ENCODE data around the gene WBP4.
A peak's percentile ranks its signal among the peaks of the same experiment; 100 is the strongest.

Gene WBP4

DNA sequence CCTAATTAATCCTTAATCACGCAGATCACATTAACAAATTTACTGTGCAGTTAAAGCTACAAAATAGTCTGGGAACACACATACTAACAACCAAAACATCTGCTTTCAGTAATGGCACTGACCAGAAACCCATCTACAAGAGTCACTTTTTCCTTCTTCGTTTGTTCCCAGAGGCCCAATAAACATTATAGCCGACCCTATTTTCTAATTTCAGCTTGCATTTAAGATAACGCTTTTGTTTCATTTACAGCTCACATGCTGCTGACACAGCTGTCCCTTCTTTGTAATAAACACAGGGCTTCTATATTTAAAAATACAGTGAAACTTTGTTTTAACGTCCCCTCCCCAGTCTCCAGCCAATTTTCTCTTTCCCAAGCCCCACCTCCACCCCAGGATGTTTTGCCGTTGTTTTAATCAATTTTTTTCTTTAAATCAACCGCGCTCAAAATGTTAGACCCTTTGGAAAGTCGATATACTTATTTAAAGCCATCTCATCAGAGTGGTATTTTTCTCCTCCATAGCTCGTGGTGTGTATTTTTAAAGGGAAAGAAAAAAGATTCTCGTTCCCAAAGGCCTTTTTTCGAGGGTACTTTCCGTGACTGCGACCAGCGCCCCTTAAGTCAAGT lies 1.7 kb upstream of the WBP4 start:
- H3K27me3 ChIP-seq = no peaks in the 10 kb centered on the region
- H3K4me1 ChIP-seq = peaks cover 41 to 63% (median 58%) of the 10 kb centered on the region in 10 experiments
- peaks cover 0 to 43% (median 21%) of the 10 kb centered on the region in 11 experiments; a peak in 15 of 22 replicates for H3K36me3 ChIP-seq
- peak overlapping the region; percentile 83 to 98 (median 95) for H3K4me2 ChIP-seq
- H3K9ac ChIP-seq = peak overlapping the region; percentile 90 to 98 (median 96)
- TF ChIP-seq Cebpa-rat (IDR thresholded peaks at IDR 0.05) = no peak
- peaks cover 8 to 55% (median 45%) of the 10 kb centered on the region in 11 experiments; a peak in 21 of 22 replicates for H4K20me1 ChIP-seq
- H3K4me3 ChIP-seq = peak overlapping the region; percentile 77 to 89 (median 84)
- H3K9me3 ChIP-seq (replicated peaks in 1 of 11) = no peaks in the 10 kb centered on the region
- H3K27ac ChIP-seq = peak overlapping the region; percentile 87 to 98 (median 96)

GRCh38 chr13:41060082-41060723 lies 1.1 kb upstream of the WBP4 start:
- Histone ChIP-seq H3K4me3 (peak overlapping the region; percentile 77 to 89 (median 84)), H3K27ac (peak overlapping the region; percentile 87 to 98 (median 96)), H3K4me2 (peak overlapping the region; percentile 83 to 98 (median 95)), H3K4me1 (peaks cover 35 to 61% (median 52%) of the 10 kb centered on the region in 10 experiments), H3K36me3 (peaks cover 3 to 45% (median 24%) of the 10 kb centered on the region in 11 experiments; a peak in 19 of 22 replicates), H3K9ac (peak overlapping the region; percentile 90 to 98 (median 96)), H4K20me1 (peaks cover 8 to 48% (median 38%) of the 10 kb centered on the region in 11 experiments; a peak in 21 of 22 replicates), H3K27me3 (no peaks in the 10 kb centered on the region), H3K9me3 (replicated peaks in 1 of 11) (no peaks in the 10 kb centered on the region)
- no peak for TF ChIP-seq Cebpa-rat (IDR thresholded peaks at IDR 0.05)

- no peaks in the 10 kb centered on the region for H3K27me3 ChIP-seq
- no peaks in the 10 kb centered on the region for H3K9me3 ChIP-seq (replicated peaks in 1 of 11)
- H3K4me2 ChIP-seq = peak overlapping the region; percentile 19 to 98 (median 94)
- H4K20me1 ChIP-seq = peaks cover 8 to 43% (median 34%) of the 10 kb centered on the region in 11 experiments; a peak in 21 of 22 replicates
- peak overlapping the region; percentile 90 to 98 (median 96) for H3K9ac ChIP-seq
- peak overlapping the region; percentile 77 to 89 (median 84) for H3K4me3 ChIP-seq
- H3K36me3 ChIP-seq = peaks cover 8 to 50% (median 29%) of the 10 kb centered on the region in 11 experiments; a peak in 21 of 22 replicates
- TF ChIP-seq Cebpa-rat (IDR thresholded peaks at IDR 0.05) = no peak
- peak overlapping the region; percentile 87 to 98 (median 96) for H3K27ac ChIP-seq
- peaks cover 30 to 56% (median 47%) of the 10 kb centered on the region in 10 experiments for H3K4me1 ChIP-seq
These were observed 610 bp upstream of the WBP4 start for GRCh38 chr13:41060724-41061074.

GRCh38 chr13:41061914-41062837 lies 867 bp downstream of the WBP4 start:
- peaks cover 16 to 41% (median 33%) of the 10 kb centered on the region in 10 experiments for H3K4me1 ChIP-seq
- peak overlapping the region; percentile 72 to 97 (median 92) for H3K4me2 ChIP-seq
- no peaks in the 10 kb centered on the region for H3K9me3 ChIP-seq (replicated peaks in 1 of 11)
- peak overlapping the region; percentile 87 to 98 (median 96) for H3K27ac ChIP-seq
- peaks cover 23 to 58% (median 41%) of the 10 kb centered on the region in 11 experiments for H3K36me3 ChIP-seq
- H3K27me3 ChIP-seq = no peaks in the 10 kb centered on the region
- peak overlapping the region; percentile 77 to 89 (median 84) for H3K4me3 ChIP-seq
- TF ChIP-seq Cebpa-rat (IDR thresholded peaks at IDR 0.05) = peak in 8 of 11 experiments; percentile 21 to 56 (median 40); a peak in 6 of 22 replicates
- peak overlapping the region; percentile 90 to 98 (median 96) for H3K9ac ChIP-seq
- peaks cover 6 to 29% (median 22%) of the 10 kb centered on the region in 11 experiments; a peak in 20 of 22 replicates for H4K20me1 ChIP-seq

- Histone ChIP-seq H3K4me2 (peak overlapping the region in 1 of 11 experiments; percentile 95; a peak in 3 of 22 replicates), H3K4me3 (no peak overlapping the region), H4K20me1 (peaks cover 0 to 15% (median 3%) of the 10 kb centered on the region in 11 experiments; a peak in 8 of 22 replicates), H3K9me3 (replicated peaks in 1 of 11) (no peaks in the 10 kb centered on the region), H3K4me1 (peaks cover 10 to 28% (median 19%) of the 10 kb centered on the region in 10 experiments; a peak in 18 of 20 replicates), H3K9ac (no peak overlapping the region), H3K27me3 (no peaks in the 10 kb centered on the region), H3K36me3 (peaks cover 44 to 65% (median 50%) of the 10 kb centered on the region in 11 experiments), H3K27ac (no peak overlapping the region)
- TF ChIP-seq Cebpa-rat (IDR thresholded peaks at IDR 0.05) = no peak
These were observed 3.2 kb downstream of the WBP4 start for GRCh38 chr13:41064493-41064892.

GRCh38 chr13:41065078-41065477 lies 3.8 kb downstream of the WBP4 start:
- Histone ChIP-seq H3K4me3 (no peak overlapping the region), H3K27ac (no peak overlapping the region), H3K9ac (no peak overlapping the region), H3K27me3 (no peaks in the 10 kb centered on the region), H4K20me1 (peaks cover 0 to 15% (median 0%) of the 10 kb centered on the region in 11 experiments; a peak in 4 of 22 replicates), H3K4me2 (no peak overlapping the region), H3K9me3 (replicated peaks in 1 of 11) (no peaks in the 10 kb centered on the region), H3K36me3 (peaks cover 50 to 71% (median 55%) of the 10 kb centered on the region in 11 experiments), H3K4me1 (peaks cover 10 to 28% (median 19%) of the 10 kb centered on the region in 10 experiments; a peak in 18 of 20 replicates)
- no peak for TF ChIP-seq Cebpa-rat (IDR thresholded peaks at IDR 0.05)

GRCh38 chr13:41074523-41074922 lies 13.2 kb downstream of the WBP4 start:
- no peak for TF ChIP-seq Cebpa-rat (IDR thresholded peaks at IDR 0.05)
- no peak overlapping the region for H3K9ac ChIP-seq
- H3K27me3 ChIP-seq = no peaks in the 10 kb centered on the region
- no peak overlapping the region for H3K27ac ChIP-seq
- H3K4me3 ChIP-seq = no peak overlapping the region
- H3K9me3 ChIP-seq (replicated peaks in 1 of 11) = no peaks in the 10 kb centered on the region; a peak in 1 of 22 replicates
- H3K4me1 ChIP-seq = no peaks in the 10 kb centered on the region
- no peak overlapping the region for H3K4me2 ChIP-seq
- H4K20me1 ChIP-seq = peaks cover 0 to 4% (median 0%) of the 10 kb centered on the region in 11 experiments; a peak in 2 of 22 replicates
- H3K36me3 ChIP-seq = peaks cover 90 to 99% (median 95%) of the 10 kb centered on the region in 11 experiments

- H3K4me1 ChIP-seq = no peaks in the 10 kb centered on the region
- no peak overlapping the region for H3K9ac ChIP-seq
- H4K20me1 ChIP-seq = peaks cover 0 to 4% (median 0%) of the 10 kb centered on the region in 11 experiments; a peak in 2 of 22 replicates
- H3K4me2 ChIP-seq = no peak overlapping the region
- H3K27me3 ChIP-seq = no peaks in the 10 kb centered on the region
- H3K27ac ChIP-seq = no peak overlapping the region
- H3K9me3 ChIP-seq (replicated peaks in 1 of 11) = no peaks in the 10 kb centered on the region; a peak in 1 of 22 replicates
- H3K36me3 ChIP-seq = peaks cover 89 to 97% (median 93%) of the 10 kb centered on the region in 11 experiments
- no peak overlapping the region for H3K4me3 ChIP-seq
- TF ChIP-seq Cebpa-rat (IDR thresholded peaks at IDR 0.05) = no peak
These were observed 13.7 kb downstream of the WBP4 start for GRCh38 chr13:41075034-41075433.

Measured in BLaER1 treated with 17β-estradiol and CSF1 and Interleukin-3, amounts not matched to agents 10 nM and 100 nM (cell line).